GM21423 (cell line): ENCODE measurements around the gene CUL2.
"Not testable (repeated sequence)": the region's sequence is repeated elsewhere in the genome, so short reads cannot be mapped to it uniquely, and the experiment has no call there.

Source experiments
- ATAC-seq: cut with Tn5 transposase; IDR thresholded peaks from one replicate; pipeline ENCODE4 v1.9.1; 2021; ENCODE audit warnings: mild to moderate bottlenecking, moderate library complexity; ENCODE audit not compliant: unreplicated experiment

CUL2 gene

GRCh38 chr10:35025916-35026315, 64.2 kb downstream of the CUL2 start:
- no peak for ATAC-seq

GRCh38 chr10:35020481-35020880, 69.7 kb downstream of the CUL2 start:
- no peak for ATAC-seq

- no peak for ATAC-seq
Measured at GRCh38 chr10:35019041-35020024, 70.8 kb downstream of the CUL2 start.

GRCh38 chr10:35017608-35018007, 72.5 kb downstream of the CUL2 start:
- no peak for ATAC-seq

- no peak for ATAC-seq
Measured at GRCh38 chr10:35015843-35016408, 74.2 kb downstream of the CUL2 start.

- no peak for ATAC-seq
Measured at GRCh38 chr10:35012781-35013180, 77.4 kb downstream of the CUL2 start.

- no peak for ATAC-seq
Measured at GRCh38 chr10:35011771-35012191, 78.4 kb downstream of the CUL2 start.

- ATAC-seq = no peak
Measured at GRCh38 chr10:35007858-35008301, 82.3 kb downstream of the CUL2 start.

- ATAC-seq = no peak
Measured at GRCh38 chr10:35006836-35007235, 83.3 kb downstream of the CUL2 start.

- ATAC-seq = no peak
Measured at GRCh38 chr10:35005868-35006267, 84.3 kb downstream of the CUL2 start.

GRCh38 chr10:35004651-35005050, 85.5 kb downstream of the CUL2 start:
- no peak for ATAC-seq

GRCh38 chr10:35003906-35004305, 86.2 kb downstream of the CUL2 start:
- no peak for ATAC-seq

GRCh38 chr10:35000936-35001335, 89.2 kb downstream of the CUL2 start:
- ATAC-seq = no peak

- ATAC-seq = no peak
Measured at GRCh38 chr10:34999532-34999931, 90.6 kb downstream of the CUL2 start.

- ATAC-seq = no peak
Measured at GRCh38 chr10:34998940-34999339, 91.2 kb downstream of the CUL2 start.

- no peak for ATAC-seq
Measured at GRCh38 chr10:34996843-34997242, 93.3 kb downstream of the CUL2 start.

- ATAC-seq = no peak
Measured at GRCh38 chr10:34995925-34996324, 94.2 kb downstream of the CUL2 start.

GRCh38 chr10:34994565-34995142, 95.5 kb downstream of the CUL2 start:
- peak; percentile 86 for ATAC-seq

GRCh38 chr10:34993782-34994181, 96.4 kb downstream of the CUL2 start:
- no peak for ATAC-seq

GRCh38 chr10:34991117-34991516, 99.0 kb downstream of the CUL2 start:
- not testable (repeated sequence) for ATAC-seq

GRCh38 chr10:34988397-34989067, 101.6 kb downstream of the CUL2 start:
- no peak for ATAC-seq
